ENCODE measurements around the gene SLITRK1. TPM values are rescaled to one million over a fixed set of nuclear protein-coding genes. Genes with fewer than 3 reads are reported as not detected.

The SLITRK1 gene, protein sequence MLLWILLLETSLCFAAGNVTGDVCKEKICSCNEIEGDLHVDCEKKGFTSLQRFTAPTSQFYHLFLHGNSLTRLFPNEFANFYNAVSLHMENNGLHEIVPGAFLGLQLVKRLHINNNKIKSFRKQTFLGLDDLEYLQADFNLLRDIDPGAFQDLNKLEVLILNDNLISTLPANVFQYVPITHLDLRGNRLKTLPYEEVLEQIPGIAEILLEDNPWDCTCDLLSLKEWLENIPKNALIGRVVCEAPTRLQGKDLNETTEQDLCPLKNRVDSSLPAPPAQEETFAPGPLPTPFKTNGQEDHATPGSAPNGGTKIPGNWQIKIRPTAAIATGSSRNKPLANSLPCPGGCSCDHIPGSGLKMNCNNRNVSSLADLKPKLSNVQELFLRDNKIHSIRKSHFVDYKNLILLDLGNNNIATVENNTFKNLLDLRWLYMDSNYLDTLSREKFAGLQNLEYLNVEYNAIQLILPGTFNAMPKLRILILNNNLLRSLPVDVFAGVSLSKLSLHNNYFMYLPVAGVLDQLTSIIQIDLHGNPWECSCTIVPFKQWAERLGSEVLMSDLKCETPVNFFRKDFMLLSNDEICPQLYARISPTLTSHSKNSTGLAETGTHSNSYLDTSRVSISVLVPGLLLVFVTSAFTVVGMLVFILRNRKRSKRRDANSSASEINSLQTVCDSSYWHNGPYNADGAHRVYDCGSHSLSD
- not detected for total RNA-seq

DNA sequence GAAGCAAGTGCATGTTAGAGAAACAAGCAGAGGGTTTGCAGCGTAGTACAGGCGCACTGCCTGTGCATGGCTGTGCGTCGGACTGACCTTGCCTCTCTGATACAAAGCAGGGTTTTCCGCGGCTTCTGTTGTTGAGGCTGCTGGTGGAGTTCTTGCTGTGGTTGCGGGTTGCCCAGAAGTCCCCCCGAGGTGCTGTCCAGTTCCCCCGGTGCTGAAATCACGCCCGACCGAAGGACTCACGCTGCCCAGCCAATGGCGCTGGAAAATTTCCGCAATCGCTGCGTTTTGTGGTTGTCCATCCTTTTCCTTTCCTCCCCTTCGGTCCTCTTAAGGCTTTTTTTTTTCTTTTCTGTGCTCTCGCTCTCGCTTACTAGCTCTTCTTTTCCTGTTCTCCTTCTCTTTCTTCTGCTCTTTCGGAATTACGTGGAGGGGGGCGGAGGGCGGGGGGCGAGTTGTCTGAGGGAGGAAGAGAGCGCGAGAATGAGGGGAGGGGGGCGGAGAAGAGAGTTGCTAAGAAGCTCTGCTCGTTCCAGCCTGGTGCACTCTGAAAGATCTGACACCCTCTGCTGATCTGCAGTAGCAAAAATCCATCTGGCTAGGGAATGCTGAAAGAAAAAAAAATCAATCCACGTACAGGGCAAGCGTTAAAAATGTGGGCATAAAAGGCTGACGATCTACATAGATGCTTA, at the start of gene SLITRK1:
TSS of gene SLITRK1 (minus strand) at position 558 of the 689 bp plus-strand sequence. CDS start 967 bp downstream, outside the sequence.
- Histone ChIP-seq H3K27ac (no peak within 1 kb of the TSS), H3K9me3 (no peaks in the 10 kb centered on the region), H3K4me3 (peak within 1 kb of the TSS; percentile 66), H3K4me1 (ENCODE audit: control insufficient read depth in 1 of 2, low read depth in 2 of 2) (peaks cover 5 to 24% of the 10 kb centered on the region in 2 donors), H3K36me3 (no peaks in the 10 kb centered on the region), H3K27me3 (replicated peaks; ENCODE audit: insufficient read depth) (no peaks in the 10 kb centered on the region)
- TF ChIP-seq, protein P1, sequence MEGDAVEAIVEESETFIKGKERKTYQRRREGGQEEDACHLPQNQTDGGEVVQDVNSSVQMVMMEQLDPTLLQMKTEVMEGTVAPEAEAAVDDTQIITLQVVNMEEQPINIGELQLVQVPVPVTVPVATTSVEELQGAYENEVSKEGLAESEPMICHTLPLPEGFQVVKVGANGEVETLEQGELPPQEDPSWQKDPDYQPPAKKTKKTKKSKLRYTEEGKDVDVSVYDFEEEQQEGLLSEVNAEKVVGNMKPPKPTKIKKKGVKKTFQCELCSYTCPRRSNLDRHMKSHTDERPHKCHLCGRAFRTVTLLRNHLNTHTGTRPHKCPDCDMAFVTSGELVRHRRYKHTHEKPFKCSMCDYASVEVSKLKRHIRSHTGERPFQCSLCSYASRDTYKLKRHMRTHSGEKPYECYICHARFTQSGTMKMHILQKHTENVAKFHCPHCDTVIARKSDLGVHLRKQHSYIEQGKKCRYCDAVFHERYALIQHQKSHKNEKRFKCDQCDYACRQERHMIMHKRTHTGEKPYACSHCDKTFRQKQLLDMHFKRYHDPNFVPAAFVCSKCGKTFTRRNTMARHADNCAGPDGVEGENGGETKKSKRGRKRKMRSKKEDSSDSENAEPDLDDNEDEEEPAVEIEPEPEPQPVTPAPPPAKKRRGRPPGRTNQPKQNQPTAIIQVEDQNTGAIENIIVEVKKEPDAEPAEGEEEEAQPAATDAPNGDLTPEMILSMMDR (IDR thresholded peaks at IDR 0.05): no peak
- no peak for DNase-seq (ENCODE audit: low spot score)
- no peak for ATAC-seq (ENCODE audit: insufficient number of reproducible peaks, low FRiP score, low read depth)

DNA sequence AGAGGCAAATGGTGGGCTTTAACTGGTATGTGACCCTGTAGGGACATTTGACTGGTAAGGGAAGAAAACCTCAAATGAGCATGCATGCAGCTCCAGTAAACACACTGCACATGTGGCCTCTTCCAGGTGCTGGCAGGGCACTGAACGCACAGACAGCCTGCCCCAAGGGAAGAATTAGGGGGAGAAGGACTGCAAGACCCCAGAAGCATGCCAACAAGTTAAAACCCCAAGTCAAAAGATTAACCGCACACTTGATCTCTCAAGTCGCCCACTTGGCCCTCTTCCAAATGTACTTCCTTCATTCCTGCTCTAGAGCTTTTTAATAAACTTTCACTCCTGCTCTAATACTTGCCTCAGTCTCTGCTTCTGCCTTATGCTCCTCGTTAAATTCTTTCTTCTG, 46.9 kb upstream of the SLITRK1 start:
- ATAC-seq (ENCODE audit: insufficient number of reproducible peaks, low FRiP score, low read depth): no peak

DNA sequence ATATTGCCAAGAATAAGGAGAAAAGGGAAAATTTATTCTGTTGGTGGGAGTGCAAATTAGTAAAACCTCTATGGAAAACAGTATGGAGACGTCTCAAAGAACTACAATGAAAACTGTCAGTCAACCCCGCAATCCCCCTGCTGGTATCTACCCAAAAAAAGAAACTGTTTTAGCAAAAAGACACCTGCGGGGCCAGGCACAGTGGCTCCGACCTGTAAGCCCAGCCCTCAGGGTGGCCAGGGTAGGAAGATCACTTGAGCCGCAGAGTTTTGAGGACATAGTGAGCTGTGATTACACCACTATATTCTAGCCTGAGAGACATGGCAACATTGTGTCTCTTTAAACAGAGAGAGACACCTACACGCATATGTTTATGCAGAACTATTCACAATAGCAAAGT, 37.5 kb upstream of the SLITRK1 start:
- H3K9me3 ChIP-seq: no peaks in the 10 kb centered on the region
- no peak overlapping the region for H3K4me3 ChIP-seq
- no peak for ATAC-seq (ENCODE audit: insufficient number of reproducible peaks, low FRiP score, low read depth)

More for the DNA sequence above, 46.9 kb upstream of the SLITRK1 start:
- TF ChIP-seq, protein P1 (IDR thresholded peaks at IDR 0.05): no peak
- H3K9me3 ChIP-seq: no peaks in the 10 kb centered on the region
- no peak overlapping the region for H3K4me3 ChIP-seq
- no peaks in the 10 kb centered on the region for H3K36me3 ChIP-seq
- no peaks in the 10 kb centered on the region for H3K4me1 ChIP-seq (ENCODE audit: control insufficient read depth in 1 of 2, low read depth in 2 of 2)
- no peaks in the 10 kb centered on the region for H3K27me3 ChIP-seq (replicated peaks; ENCODE audit: insufficient read depth)
- H3K27ac ChIP-seq: no peak overlapping the region
- no peak for DNase-seq (ENCODE audit: low spot score)

DNA sequence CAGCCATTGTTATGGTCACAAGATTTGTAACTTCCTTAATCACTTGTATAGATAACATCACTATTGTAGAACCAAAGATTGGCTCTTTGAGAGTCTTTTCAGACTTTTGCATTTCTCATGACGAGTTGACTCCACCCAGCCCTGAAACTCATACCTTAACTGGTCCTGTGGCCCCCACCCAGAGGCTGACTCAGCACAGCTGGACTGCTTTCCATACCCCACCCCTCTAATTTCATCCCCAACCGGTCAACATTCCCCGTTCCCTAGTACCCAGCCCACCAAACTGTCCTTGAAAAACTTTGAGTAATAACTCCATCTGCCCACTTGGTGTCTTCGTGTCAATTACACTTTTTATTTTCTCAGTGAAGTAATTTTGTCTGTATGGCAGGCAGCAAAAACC, 32.1 kb upstream of the SLITRK1 start:
- no peak overlapping the region for H3K27ac ChIP-seq
- H3K4me1 ChIP-seq (ENCODE audit: control insufficient read depth in 1 of 2, low read depth in 2 of 2): no peaks in the 10 kb centered on the region
- no peaks in the 10 kb centered on the region for H3K36me3 ChIP-seq
- H3K27me3 ChIP-seq (replicated peaks; ENCODE audit: insufficient read depth): no peaks in the 10 kb centered on the region
- no peak for DNase-seq (ENCODE audit: low spot score)
- TF ChIP-seq, protein P1 (IDR thresholded peaks at IDR 0.05): no peak
- H3K4me3 ChIP-seq: no peak overlapping the region
- no peak for ATAC-seq (ENCODE audit: insufficient number of reproducible peaks, low FRiP score, low read depth)
- H3K9me3 ChIP-seq: no peaks in the 10 kb centered on the region

More for the DNA sequence above, 37.5 kb upstream of the SLITRK1 start:
- Histone ChIP-seq H3K4me1 (ENCODE audit: control insufficient read depth in 1 of 2, low read depth in 2 of 2) (no peaks in the 10 kb centered on the region), H3K27ac (no peak overlapping the region), H3K36me3 (no peaks in the 10 kb centered on the region), H3K27me3 (replicated peaks; ENCODE audit: insufficient read depth) (no peaks in the 10 kb centered on the region)
- DNase-seq (ENCODE audit: low spot score): no peak
- TF ChIP-seq, protein P1 (IDR thresholded peaks at IDR 0.05): no peak
